HFF-Myc (cell line): ENCODE measurements around the gene CCSER1.

Source experiments
- DNase-seq: peaks from one replicate; pipeline ENCODE4 v3.0.0-alpha.2; 2011; ENCODE audit warnings: low read depth; ENCODE audit errors: extremely low read depth
- H3K4me3 ChIP-seq: replicated peaks from 2 replicates; pipeline ENCODE4 v1.5.1; 2011; ENCODE audit warnings: low read depth, mild to moderate bottlenecking, control low read depth, low read length
- CTCF ChIP-seq: IDR thresholded peaks from 2 replicates; pipeline ENCODE4 v1.5.1; 2012; ENCODE audit warnings: mild to moderate bottlenecking, low read depth, low read length, control low read depth; ENCODE audit errors: missing control alignments

CCSER1 gene

GRCh38 chr4:90084967-90085295, 42.3 kb upstream of the CCSER1 start:
- no peak for TF ChIP-seq CTCF
- H3K4me3 ChIP-seq: no peak overlapping the region
- DNase-seq: no peak

GRCh38 chr4:90093526-90093925, 33.7 kb upstream of the CCSER1 start:
- DNase-seq: no peak
- no peak for TF ChIP-seq CTCF

GRCh38 chr4:90095000-90095399, 32.2 kb upstream of the CCSER1 start:
- DNase-seq: no peak
- H3K4me3 ChIP-seq: no peak overlapping the region
- no peak for TF ChIP-seq CTCF

More at GRCh38 chr4:90093526-90093925, 33.7 kb upstream of the CCSER1 start:
- H3K4me3 ChIP-seq: no peak overlapping the region

GRCh38 chr4:90099812-90100211, 27.4 kb upstream of the CCSER1 start:
- no peak for TF ChIP-seq CTCF
- DNase-seq: peak; percentile 9
- no peak overlapping the region for H3K4me3 ChIP-seq

GRCh38 chr4:90103991-90104390, 23.2 kb upstream of the CCSER1 start:
- no peak for DNase-seq
- no peak for TF ChIP-seq CTCF
- no peak overlapping the region for H3K4me3 ChIP-seq

- H3K4me3 ChIP-seq: no peak overlapping the region
- DNase-seq: no peak
- TF ChIP-seq CTCF: no peak
Measured at GRCh38 chr4:90105274-90105673, 21.9 kb upstream of the CCSER1 start.

GRCh38 chr4:90112715-90113114, 14.5 kb upstream of the CCSER1 start:
- no peak for DNase-seq
- no peak for TF ChIP-seq CTCF

More at GRCh38 chr4:90112715-90113114, 14.5 kb upstream of the CCSER1 start:
- no peak overlapping the region for H3K4me3 ChIP-seq
